ENCODE data around the gene PRAME.
"Not testable (repeated sequence)": the region's sequence is repeated elsewhere in the genome, so short reads cannot be mapped to it uniquely, and the experiment has no call there.

DNA sequence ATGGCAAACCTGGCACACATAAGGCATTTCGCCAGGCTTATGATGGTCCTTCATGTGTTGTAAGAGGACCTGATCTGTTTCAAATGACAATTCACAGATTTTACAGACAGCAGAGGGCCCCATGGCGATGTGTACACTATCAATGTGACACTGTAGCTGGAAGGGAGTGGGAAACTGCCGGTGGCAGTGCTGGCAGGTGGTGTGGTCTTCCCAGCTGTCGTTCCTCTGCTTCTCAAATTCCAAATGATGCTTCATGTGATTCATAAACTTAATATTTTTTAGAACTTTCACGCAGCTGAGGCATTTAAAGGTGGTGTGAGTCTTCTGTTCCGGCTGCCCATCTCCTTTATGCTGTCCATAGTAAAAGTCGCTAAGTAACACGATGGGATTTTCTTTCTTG is 44.6 kb downstream of the PRAME start:
- TF ChIP-seq CTCF (conservative IDR thresholded peaks at IDR 0.05); ZFX (IDR thresholded peaks at IDR 0.05): not testable (repeated sequence)
